ENCODE data around the gene CSF2. TPM values are rescaled to one million over a fixed set of nuclear protein-coding genes. Genes with fewer than 3 reads are reported as not detected.
"Not testable (repeated sequence)": the region's sequence is repeated elsewhere in the genome, so short reads cannot be mapped to it uniquely, and the experiment has no call there.

CSF2 gene
- total RNA-seq, 1 experiment from 2014 or later, result not detected

DNA sequence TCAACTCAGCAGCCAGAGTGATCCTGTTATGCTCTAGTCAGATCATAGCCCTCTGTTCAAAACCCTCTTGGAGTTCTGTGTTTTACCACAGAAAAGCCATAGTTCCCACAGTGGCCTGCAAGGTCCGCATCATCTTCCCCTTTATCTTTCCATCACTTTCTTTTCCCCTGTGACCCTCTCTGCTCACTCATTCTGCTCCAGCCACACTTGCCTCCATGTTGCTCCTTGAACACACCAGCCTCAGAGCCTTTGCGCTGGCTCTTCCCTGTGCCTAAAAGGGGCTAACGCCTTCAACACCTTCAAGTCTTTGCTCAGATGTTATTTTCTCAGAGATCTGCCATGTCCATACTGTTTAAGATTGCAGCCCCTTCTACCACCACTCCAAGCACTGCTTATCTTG, 26.3 kb downstream of the CSF2 start:
- DNase-seq (ENCODE audit: low read depth), result no peak
- in situ Hi-C loops (cut with HindIII; ENCODE audit: low pct_unique_long_range_greater_than_20kb, low sequenced_read_pairs), result no loop called here

DNA sequence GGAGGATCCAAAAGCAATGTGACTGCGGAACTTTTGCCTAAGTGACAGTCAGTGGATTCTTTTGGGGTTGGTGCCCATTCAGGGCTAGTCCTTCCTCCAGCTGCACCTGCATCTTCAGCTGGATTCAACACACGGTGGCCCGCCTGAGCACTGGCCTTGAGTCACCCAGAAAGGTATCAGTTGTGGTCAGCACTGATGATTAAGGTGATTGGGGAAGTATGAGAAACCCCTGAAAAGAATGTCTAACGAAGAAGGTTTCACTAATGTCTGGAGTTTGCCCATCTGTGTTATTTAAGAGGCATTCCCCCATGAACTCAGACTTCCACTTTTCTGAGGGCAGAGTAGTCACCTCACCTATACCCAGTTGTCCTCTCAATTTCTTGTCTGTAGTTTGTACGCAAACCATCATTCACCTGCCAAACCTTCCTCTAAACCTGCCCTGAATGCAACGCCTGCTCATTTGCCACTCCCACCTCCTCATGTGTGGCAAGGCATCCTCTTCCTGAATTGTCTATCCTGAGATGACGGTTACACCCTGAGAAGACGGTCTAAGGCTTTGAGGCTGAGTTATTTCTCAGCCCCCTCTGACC, 27.2 kb downstream of the CSF2 start:
- in situ Hi-C loops (cut with HindIII; ENCODE audit: low pct_unique_long_range_greater_than_20kb, low sequenced_read_pairs), result no loop called here
- no peak for DNase-seq (ENCODE audit: low read depth)

DNA sequence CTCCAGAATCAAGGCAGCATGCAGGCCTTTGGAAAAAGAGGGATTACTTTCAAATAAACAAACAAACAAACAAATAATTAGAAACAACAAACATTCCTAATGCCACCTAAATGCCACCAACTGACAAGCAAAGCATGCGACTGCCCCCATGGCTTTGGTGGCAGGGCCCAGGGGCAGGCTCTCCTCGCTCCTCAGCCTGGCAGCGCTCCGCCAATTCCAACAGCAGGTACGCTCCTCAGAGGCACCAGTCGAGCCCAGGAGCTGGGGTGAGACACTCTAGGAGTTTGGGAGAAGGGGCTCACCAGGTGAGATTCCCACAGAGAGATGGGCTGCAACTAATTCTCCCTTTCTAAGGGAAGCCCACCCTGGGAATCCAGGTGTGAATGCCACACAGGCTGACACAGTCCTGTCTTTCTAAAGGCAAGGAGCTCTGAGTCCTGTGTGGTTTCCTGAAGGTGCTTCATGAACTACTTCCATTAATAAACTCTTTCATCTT, 27.8 kb downstream of the CSF2 start:
- in situ Hi-C loops (cut with HindIII; ENCODE audit: low pct_unique_long_range_greater_than_20kb, low sequenced_read_pairs), result no loop called here
- no peak for DNase-seq (ENCODE audit: low read depth)

DNA sequence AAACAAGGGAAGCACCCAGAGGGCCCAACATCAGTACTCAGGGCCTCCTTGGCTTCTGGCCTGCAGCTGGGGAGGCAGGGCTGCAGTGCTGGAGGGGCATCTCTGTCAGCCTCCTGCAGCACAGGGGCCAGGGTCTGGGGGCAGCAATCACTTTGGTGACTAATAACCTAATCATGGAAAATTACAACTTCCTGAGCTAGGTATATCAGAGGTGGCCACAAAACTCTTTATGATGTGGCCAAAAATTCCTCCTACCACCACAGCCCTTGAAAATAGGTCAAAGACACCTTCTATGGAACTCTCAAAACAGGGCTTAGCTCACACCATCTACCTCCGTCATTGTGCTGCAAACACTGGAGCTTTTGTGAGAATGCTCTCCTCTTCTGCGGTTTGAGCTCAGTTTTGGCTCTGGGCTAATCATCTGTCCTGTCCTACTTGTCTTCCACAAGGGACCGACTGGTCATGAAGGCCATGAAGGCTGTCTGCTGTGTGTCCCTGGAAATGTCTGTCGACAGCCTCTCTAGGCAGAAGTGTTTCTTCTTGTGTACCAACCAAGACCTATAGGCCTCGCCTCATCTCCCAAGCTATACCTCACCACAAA, 28.6 kb downstream of the CSF2 start:
- no peak for DNase-seq (ENCODE audit: low read depth)
- in situ Hi-C loops (cut with HindIII; ENCODE audit: low pct_unique_long_range_greater_than_20kb, low sequenced_read_pairs), result no loop called here

DNA sequence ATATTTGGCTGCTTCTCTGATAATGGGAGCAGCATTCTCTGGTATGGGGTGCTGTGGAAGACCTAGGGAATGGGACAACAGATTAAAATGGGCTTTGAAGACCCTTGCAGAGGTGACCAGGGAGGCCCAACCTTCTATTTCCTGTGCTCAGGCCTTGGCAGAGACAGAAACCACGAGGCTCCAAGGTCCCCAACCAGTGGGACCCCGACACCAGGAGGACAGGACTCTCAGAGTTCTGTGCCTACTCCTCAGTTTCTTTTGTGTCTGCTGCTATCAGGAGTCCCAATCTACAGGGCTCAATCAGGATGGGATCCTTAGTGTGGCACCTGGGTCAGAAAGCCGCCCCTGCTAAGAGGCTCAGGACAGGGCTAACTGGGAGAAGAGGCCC, 29.3 kb downstream of the CSF2 start:
- in situ Hi-C loops (cut with HindIII; ENCODE audit: low pct_unique_long_range_greater_than_20kb, low sequenced_read_pairs), result no loop called here
- no peak for DNase-seq (ENCODE audit: low read depth)

DNA sequence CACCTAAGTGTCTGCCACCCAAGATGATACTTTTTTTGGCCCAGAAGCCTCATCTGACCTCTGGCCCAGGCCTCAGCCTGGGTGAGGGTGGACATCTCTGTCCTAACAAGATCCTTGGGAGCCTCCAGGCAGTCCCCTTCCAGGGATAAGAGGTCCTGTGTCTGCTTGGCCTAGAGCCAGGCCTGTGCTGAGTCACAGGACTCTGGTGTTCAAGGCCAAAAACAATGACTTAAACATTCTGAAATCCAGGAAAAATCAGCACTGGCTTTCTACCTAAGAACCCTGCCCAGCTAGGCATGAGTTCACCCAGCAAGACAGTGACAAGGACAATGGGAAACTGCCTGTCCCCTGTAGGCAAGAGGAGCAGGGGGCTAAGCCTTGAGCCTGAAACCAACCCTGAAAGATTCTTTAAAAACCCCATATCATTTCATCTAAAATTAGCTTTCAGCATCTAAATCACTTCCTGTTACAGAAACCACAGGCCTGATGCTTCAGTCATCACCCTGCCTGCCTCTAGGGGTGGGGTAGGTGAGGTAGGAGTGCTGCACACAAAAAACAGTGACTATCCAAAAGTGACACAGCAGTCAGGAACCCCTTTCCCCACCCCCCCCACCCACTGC, 29.9 kb downstream of the CSF2 start:
- in situ Hi-C loops (cut with HindIII; ENCODE audit: low pct_unique_long_range_greater_than_20kb, low sequenced_read_pairs), result no loop called here

DNA sequence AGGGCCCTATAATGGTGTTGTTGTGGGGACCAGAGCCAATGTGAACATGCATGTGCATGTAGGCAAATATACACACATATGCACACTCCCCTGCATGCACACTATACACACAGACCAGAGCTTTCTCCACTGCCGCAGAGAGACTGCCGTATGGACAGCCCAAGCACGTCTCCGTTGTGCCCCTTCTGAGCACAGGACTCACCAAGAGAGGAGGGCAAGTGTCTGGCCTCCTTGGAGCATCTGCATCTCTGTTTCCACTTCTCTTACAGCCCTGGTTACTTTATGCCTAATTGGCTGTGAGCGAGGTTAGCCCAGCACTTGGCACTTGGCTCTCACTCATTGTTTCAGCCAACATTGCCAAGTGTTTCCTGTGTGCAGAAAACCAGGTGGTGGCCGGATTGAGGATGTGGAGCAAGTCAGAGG, 30.4 kb downstream of the CSF2 start:
- in situ Hi-C loops (cut with HindIII; ENCODE audit: low pct_unique_long_range_greater_than_20kb, low sequenced_read_pairs), result no loop called here

More for the DNA sequence above, 29.9 kb downstream of the CSF2 start:
- DNase-seq (ENCODE audit: low read depth), result peak; percentile 80

DNA sequence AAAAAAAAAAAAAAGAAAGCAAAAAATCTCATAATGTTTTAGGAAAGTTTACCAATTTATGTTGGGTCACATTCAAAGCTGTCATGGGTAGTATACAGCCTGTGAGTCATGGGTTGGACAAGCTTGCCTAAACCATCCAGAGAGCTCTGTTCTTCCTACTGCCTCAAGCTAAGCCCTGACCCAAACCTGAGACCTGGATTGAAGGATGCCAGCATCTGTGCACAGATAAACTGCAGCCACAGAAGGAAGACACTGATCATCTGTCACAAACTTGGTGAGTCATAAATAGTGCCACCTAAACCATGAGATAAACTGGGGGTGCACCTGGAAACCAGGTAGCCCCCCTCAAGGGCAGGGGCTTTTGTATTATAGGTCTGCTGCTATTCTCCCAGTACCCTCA, 31.0 kb downstream of the CSF2 start:
- DNase-seq (ENCODE audit: low read depth), result no peak
- in situ Hi-C loops (cut with HindIII; ENCODE audit: low pct_unique_long_range_greater_than_20kb, low sequenced_read_pairs), result no loop called here

More for the DNA sequence above, 30.4 kb downstream of the CSF2 start:
- no peak for DNase-seq (ENCODE audit: low read depth)

DNA sequence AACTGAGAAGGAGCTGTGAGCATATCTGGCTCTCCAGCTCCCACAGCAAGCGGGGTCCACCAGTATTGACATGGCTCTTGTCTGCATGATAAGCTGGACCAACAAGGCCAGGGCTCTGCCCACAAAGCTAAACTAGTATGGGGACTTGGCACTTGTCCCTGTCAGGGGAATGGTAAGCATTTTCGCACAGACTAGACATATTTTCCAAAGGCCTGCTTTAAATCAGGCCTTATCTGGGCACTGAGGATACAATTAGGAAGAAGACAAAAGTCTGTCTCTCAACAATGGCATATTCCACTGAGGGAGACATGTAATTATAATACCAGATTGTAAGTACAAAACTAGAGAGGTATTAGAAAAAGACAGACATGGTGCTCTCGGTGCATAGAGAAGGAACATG, 32.1 kb downstream of the CSF2 start:
- in situ Hi-C loops (cut with HindIII; ENCODE audit: low pct_unique_long_range_greater_than_20kb, low sequenced_read_pairs), result no loop called here
- DNase-seq (ENCODE audit: low read depth), result no peak

DNA sequence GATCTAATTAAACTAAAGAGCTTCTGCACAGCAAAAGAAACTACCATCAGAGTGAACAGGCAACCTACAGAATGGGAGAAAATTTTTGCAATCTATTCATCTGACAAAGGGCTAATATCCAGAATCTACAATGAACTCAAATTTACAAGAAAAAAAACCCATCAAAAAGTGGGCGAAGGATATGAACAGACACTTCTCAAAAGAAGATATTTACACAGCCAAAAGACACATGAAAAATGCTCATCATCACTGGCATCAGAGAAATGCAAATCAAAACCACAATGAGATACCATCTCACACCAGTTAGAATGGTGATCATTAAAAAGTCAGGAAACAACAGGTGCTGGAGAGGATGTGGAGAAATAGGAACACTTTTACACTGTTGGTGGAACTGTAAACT, 34.9 kb downstream of the CSF2 start:
- DNase-seq (ENCODE audit: low read depth); in situ Hi-C loops (cut with HindIII; ENCODE audit: low pct_unique_long_range_greater_than_20kb, low sequenced_read_pairs): not testable (repeated sequence)

DNA sequence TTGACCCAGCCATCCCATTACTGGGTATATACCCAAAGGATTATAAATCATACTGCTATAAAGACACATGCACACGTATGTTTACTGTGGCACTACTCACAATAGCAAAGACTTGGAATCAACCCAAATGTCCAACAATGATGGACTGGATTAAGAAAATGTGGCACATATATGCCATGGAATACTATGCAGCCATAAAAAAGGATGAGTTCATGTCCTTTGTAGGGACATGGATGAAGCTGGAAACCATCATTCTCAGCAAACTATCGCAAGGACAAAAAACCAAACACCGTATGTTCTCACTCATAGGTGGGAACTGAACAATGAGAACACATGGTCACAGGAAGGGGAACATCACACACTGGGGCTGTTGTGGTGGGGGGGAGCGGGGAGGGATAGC, 35.4 kb downstream of the CSF2 start:
- in situ Hi-C loops (cut with HindIII; ENCODE audit: low pct_unique_long_range_greater_than_20kb, low sequenced_read_pairs); DNase-seq (ENCODE audit: low read depth): not testable (repeated sequence)

DNA sequence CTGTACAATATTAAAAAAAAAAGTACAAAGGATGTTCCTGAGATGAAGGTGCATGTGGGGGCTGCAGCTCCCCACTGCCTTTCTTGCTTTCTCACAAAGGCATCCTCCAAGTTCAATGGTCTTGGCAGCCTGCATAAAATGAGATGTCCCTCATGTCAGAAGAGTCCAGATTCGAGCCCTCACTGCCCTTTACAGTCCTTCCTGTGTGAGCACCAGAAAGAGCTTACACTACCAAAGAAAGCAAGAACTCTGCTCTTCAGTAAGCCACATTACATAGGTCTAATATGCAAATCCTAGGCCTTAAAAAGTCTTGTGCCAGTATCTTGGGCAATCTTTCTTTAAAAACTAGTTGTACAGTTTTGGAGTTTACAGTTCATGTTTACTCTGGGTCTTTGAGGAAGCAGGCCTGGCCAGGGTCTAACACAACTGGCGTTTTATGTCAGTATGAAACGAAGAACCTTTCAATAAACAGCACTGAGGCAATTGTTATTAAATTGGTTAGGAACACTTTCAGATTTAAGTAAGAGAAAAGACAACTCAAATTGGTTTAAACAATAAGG, 36.0 kb downstream of the CSF2 start:
- no peak for DNase-seq (ENCODE audit: low read depth)
- in situ Hi-C loops (cut with HindIII; ENCODE audit: low pct_unique_long_range_greater_than_20kb, low sequenced_read_pairs), result no loop called here

DNA sequence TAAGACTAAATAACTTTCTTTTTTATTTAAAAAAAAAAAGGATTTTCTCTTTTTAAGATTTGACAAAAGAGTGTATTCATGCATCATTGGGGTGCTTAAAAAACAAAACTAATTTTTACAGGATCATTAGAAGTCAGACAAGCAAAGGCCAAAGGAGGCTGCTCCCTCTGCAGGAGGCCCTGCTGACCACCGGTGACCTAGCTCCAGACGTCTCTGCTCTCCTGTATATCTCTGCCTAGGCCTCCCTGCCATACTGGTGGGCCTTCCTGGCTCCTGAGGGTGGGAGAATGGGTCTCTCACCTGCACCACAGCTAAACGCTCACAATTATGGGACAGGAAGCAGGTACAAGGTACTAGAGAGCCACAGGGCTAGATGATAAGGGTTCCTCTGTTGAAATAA, 36.6 kb downstream of the CSF2 start:
- DNase-seq (ENCODE audit: low read depth), result no peak
- in situ Hi-C loops (cut with HindIII; ENCODE audit: low pct_unique_long_range_greater_than_20kb, low sequenced_read_pairs), result no loop called here

DNA sequence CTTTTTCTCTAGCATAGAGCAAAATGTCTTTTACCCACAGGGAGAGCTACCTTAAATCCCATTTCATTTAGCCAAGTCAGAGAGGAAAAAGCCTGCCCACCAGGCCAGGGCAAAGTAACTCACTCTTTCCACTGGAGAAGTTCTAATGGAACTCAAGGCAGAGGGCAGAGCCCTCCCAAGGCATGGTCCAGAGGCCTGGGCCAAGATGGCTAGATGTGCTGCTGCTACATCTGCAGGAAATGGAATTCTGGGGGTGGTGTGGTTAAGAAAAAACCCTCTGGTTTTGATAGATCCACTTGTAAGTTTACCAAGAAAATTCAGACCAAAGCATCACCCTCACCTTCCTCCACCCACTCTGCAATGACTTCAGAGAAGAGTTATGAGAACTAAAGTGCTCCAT, 37.3 kb downstream of the CSF2 start:
- in situ Hi-C loops (cut with HindIII; ENCODE audit: low pct_unique_long_range_greater_than_20kb, low sequenced_read_pairs), result no loop called here
- no peak for DNase-seq (ENCODE audit: low read depth)

DNA sequence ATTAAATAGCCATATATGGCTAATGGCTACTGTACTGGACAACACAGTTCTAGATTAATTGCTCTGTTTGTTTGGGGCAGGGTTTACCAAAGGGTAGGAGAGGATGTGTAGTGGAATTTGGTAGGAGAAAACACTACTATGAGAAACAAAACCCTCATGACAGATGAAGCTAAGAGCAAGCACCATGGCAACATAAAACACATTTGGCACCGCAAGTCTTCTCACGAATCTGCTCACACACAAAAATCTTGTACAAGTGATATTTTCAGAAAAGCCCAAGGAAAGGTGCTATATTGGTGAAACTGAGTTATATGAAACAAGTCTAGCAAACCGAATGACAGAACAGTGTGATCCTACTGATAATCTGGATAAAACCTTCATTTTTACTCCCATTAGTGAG, 38.5 kb downstream of the CSF2 start:
- in situ Hi-C loops (cut with HindIII; ENCODE audit: low pct_unique_long_range_greater_than_20kb, low sequenced_read_pairs), result no loop called here
- DNase-seq (ENCODE audit: low read depth), result no peak

DNA sequence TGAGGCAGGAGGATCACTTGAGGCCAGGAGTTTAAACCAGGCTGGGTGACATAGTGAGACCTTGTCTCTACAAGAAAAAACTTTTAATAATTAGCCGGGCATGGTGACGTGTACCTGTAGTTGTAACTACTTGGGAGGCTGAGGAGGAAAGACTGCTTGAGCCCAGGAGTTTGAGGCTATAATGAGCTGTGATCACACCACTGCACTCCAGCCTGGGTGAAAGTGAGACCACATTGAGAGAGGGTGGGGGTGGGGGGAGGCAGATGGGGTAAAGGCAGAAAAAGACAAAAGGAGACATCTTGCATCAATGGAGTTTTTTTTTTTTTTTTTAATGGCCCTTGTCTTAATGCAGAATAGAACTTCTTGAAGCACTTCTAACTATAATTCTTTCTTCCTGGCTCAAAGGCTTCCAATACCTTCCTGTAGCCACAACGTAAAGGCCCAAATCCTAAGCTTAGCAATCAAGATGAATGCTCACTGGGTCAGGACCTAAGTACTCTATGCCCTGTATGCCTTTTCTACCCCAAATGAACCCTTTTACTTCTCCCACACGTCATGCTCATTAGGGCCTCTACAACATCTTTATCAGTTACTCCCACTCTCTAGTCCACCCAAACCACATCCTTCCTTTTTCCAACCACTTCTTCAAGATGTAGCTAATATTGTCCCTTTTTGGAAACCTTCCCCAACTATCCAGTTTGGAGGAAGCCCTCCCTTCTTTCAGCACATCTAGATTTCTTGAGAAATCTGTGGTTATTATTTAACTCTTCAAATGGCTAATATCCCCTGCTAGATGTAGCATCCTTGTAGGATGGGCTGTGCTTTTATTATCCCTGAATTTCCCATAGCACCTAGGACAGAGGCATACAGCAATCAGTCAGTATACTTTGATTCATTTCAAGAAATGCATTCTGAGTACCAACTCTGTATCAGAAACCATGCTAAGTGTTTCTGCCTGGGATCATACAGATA, 40.8 kb downstream of the CSF2 start:
- in situ Hi-C loops (cut with HindIII; ENCODE audit: low pct_unique_long_range_greater_than_20kb, low sequenced_read_pairs), result no loop called here
- DNase-seq (ENCODE audit: low read depth), result no peak

DNA sequence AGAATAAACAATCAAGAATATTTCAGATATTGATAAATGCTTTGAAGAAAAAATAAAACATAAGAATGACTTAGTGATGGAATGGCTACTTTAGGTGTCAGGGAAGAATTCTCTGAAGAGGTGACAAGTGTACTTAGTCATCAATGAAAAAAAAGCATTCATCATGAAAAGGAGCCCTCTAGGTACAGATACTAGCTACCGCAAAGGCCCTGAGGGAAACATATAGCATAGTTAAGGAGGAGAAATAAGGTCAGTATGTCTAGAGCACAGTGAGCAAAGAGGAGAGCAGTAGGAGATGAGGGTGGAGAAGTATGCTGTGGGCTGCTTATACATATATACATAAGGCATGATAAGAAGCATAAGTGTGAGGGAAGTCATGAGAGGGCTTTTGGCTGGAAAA, 41.8 kb downstream of the CSF2 start:
- in situ Hi-C loops (cut with HindIII; ENCODE audit: low pct_unique_long_range_greater_than_20kb, low sequenced_read_pairs), result no loop called here

DNA sequence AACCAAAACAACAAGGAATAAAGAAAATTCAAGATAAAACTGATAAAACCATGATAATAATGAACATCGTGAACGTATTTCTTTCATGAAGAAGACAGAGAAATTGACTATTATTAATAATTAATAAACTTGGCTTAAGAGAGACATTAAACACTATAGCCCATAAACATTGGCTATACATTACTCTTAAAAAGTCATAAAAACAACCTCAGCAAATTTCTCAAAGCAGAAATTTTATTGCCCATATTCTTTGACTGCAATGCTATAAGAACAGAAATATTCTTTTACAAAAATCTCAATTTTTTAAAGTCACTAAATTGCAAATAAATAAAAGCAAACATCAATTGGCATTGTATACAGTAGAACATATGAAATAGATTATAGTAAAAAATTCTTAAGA, 42.5 kb downstream of the CSF2 start:
- in situ Hi-C loops (cut with HindIII; ENCODE audit: low pct_unique_long_range_greater_than_20kb, low sequenced_read_pairs), result no loop called here
- DNase-seq (ENCODE audit: low read depth), result no peak

More for the DNA sequence above, 41.8 kb downstream of the CSF2 start:
- DNase-seq (ENCODE audit: low read depth), result no peak

Data from Caki2 (cell line).